Gastroesophageal sphincter (tissue), 3 donors: ENCODE results near the gene OXNAD1.

Experiments
- CTCF ChIP-seq, 4 experiments: fragments of 200-600 bp in 2 of 4; fragments of 450-650 bp in 2 of 4; sonication (generic) in 1 of 4; IDR thresholded peaks; one replicate each; pipeline ENCODE4 v1.5.1; 2017 to 2019; ENCODE audit warnings: antibody characterized with exemption in 4 of 4, mild to moderate bottlenecking in 2 of 4, moderate library complexity in 2 of 4
- EP300 ChIP-seq: sonication (generic); formaldehyde crosslinking; IDR thresholded peaks from one replicate; pipeline ENCODE4 v1.6.1; 2017; ENCODE audit warnings: antibody characterized with exemption, mild to moderate bottlenecking
- POLR2A ChIP-seq, 2 donors: fragments of 450-650 bp; IDR thresholded peaks; one replicate each; pipeline ENCODE4 v1.6.1; 2017; ENCODE audit warnings: antibody characterized with exemption in 2 of 2, mild to moderate bottlenecking in 2 of 2, moderate library complexity in 1 of 2

DNA sequence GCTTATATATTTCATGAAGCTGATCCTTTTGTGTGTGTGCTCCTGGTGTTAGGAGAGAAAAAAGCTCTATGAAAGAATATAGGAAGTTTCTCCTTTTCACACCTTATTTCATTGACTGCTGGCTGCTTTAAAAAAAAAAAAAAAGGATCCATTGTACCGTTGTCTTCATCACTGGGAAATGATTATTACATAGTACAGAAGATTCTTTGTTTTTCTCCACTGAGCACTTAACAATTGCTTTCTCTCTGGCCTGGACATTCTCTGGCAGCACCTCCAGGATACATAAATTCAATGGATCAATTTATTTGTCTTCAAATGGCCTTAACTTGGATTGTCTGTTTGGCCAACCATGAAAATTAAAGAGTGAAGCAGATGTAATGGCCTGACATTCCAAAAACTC lies 37.4 kb upstream of the OXNAD1 start:
- TF ChIP-seq CTCF (IDR thresholded peaks at IDR 0.05) (no peak), POLR2A (IDR thresholded peaks at IDR 0.05) (no peak), EP300 (no peak)
